ENCODE measurements around the gene PRKCH. TPM values are rescaled to one million over a fixed set of nuclear protein-coding genes. Genes with fewer than 3 reads are reported as not detected.
A peak's percentile ranks its signal among the peaks of the same experiment; 100 is the strongest.

The PRKCH gene
- total RNA-seq, 1 donor from 2014 or later, result 43.0 TPM

DNA sequence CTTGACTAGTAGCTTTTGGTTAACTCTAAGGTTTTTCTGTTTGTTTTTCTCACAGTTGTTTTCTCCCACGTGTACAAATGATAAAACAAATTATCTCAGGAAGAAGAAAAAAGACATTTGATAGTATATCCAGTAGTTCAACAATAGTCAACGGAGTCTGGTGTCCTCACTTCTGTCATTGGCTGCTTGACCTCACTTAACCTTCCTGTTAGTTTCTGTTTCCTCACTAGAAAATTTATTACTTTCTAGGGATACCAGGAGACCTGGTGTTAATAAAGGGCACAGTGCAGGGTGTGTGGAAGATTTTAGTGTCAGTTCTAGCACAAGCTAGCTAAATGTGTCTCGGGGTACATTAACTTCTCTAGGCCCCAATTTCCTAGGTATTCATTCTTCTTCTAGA, 116.0 kb downstream of the PRKCH start:
- Histone ChIP-seq H3K27me3 (no peaks in the 10 kb centered on the region), H3K9me3 (no peaks in the 10 kb centered on the region), H3K27ac (no peak overlapping the region), H3K4me1 (peaks cover 21% of the 10 kb centered on the region), H3K36me3 (no peaks in the 10 kb centered on the region), H3K4me3 (no peak overlapping the region)
- TF ChIP-seq POLR2A (IDR thresholded peaks at IDR 0.05), result no peak
- TF ChIP-seq POLR2AphosphoS5 (IDR thresholded peaks at IDR 0.05; ENCODE audit: insufficient read depth in 1 of 2, low read depth in 1 of 2), result no peak
- no peak for TF ChIP-seq CTCF (IDR thresholded peaks at IDR 0.05)
- intact Hi-C loops (cut with DNase I), result no loop called here
- DNase-seq (ENCODE audit: extremely low spot score in 2 of 2), result no peak

DNA sequence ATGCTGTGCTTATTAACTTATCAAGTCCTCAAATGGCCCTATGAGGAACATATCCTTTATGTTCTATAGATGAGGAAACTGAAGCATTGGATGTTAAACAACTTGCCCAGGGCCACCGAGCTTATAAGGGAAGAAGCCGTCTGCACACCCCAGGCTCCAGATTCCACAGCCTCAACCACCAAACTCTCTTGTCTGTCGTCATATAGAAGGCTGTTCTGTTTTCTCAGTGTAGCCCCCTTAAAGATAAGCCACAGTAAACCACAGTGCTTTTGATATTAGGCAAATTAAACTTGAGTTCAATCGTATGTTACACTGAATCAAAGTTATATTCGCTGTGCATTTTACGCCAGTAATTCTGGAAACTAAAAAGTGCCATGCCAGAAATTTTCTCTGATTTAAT, 116.7 kb downstream of the PRKCH start:
- Histone ChIP-seq H3K4me1 (peaks cover 21% of the 10 kb centered on the region), H3K27me3 (no peaks in the 10 kb centered on the region), H3K36me3 (no peaks in the 10 kb centered on the region), H3K27ac (peak overlapping the region; percentile 47), H3K4me3 (no peak overlapping the region), H3K9me3 (no peaks in the 10 kb centered on the region)
- DNase-seq (ENCODE audit: extremely low spot score in 2 of 2), result no peak
- TF ChIP-seq POLR2A (IDR thresholded peaks at IDR 0.05) (no peak), CTCF (IDR thresholded peaks at IDR 0.05) (no peak), POLR2AphosphoS5 (IDR thresholded peaks at IDR 0.05; ENCODE audit: insufficient read depth in 1 of 2, low read depth in 1 of 2) (no peak)
- intact Hi-C loops (cut with DNase I), result loop anchor here (1.0 kb wide), 1 partner anchor 19 kb away; no protein-coding TSS in a partner anchor

DNA sequence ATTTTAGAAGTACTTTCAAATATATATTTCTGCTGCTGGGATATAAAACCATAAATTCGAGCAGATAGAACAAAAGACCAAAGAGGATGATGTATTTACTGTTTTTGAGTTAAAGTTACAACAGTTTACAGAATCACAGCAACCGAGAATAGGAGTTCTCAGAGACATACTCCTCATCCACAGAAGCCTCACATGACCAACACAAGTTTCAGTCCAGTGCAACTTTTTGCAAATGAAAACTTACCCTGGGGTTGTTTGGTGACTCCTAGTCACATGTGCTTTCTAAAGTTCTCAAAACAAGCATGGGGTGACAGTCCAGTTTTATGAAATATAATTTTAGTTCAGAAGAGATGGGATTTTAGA, 117.1 kb downstream of the PRKCH start:
- H3K27ac ChIP-seq, result peak overlapping the region; percentile 47
- TF ChIP-seq POLR2AphosphoS5 (IDR thresholded peaks at IDR 0.05; ENCODE audit: insufficient read depth in 1 of 2, low read depth in 1 of 2), result no peak
- no peak for TF ChIP-seq POLR2A (IDR thresholded peaks at IDR 0.05)
- TF ChIP-seq CTCF (IDR thresholded peaks at IDR 0.05), result no peak
- no peaks in the 10 kb centered on the region for H3K9me3 ChIP-seq
- H3K27me3 ChIP-seq, result no peaks in the 10 kb centered on the region
- intact Hi-C loops (cut with DNase I), result loop anchor here (1.0 kb wide), 1 partner anchor 19 kb away; no protein-coding TSS in a partner anchor
- H3K4me3 ChIP-seq, result no peak overlapping the region
- no peak for DNase-seq (ENCODE audit: extremely low spot score in 2 of 2)
- H3K4me1 ChIP-seq, result peaks cover 21% of the 10 kb centered on the region
- no peaks in the 10 kb centered on the region for H3K36me3 ChIP-seq

- H3K27ac ChIP-seq, result peak overlapping the region; percentile 47
- TF ChIP-seq POLR2A (IDR thresholded peaks at IDR 0.05) (no peak), POLR2AphosphoS5 (IDR thresholded peaks at IDR 0.05; ENCODE audit: insufficient read depth in 1 of 2, low read depth in 1 of 2) (peak in 1 of 2 donors; percentile 78)
- no peaks in the 10 kb centered on the region for H3K27me3 ChIP-seq
- intact Hi-C loops (cut with DNase I), result loop anchor here (1.0 kb wide), 1 partner anchor 18 kb away; no protein-coding TSS in a partner anchor
- peaks cover 21% of the 10 kb centered on the region for H3K4me1 ChIP-seq
- H3K4me3 ChIP-seq, result no peak overlapping the region
- no peaks in the 10 kb centered on the region for H3K36me3 ChIP-seq
- no peak for DNase-seq (ENCODE audit: extremely low spot score in 2 of 2)
- no peaks in the 10 kb centered on the region for H3K9me3 ChIP-seq
Measured at GRCh38 chr14:61438860-61439765, 117.7 kb downstream of the PRKCH start.

DNA sequence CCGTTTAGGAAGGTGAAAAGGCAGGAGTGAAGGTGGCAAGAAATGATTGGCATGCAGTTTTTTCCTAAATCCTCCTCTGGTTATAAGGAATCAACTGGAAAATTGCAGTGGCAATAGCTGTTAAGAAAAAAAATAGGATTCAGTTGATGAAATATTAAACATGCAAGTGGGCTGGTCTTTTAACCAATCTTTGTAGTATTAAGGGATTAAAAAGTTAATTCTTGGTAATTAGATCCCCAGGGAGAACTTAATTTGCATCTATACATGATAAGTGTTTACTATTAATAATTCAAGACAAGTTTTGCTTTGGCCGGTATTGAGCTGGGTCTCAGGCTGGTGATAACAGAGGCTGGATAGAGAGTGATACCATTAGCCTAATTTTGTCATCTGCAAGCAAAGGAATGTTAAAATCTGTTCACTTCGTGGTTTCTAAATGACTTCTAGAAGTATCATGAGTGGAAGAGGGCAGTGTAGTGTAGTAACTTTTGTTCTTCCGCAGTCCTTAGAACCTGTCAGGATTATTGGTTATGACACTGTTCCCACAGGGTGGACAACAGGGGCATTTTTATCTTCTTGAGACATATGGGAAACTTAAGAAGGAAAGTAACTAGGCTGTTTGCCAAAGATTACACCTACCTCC, 118.5 kb downstream of the PRKCH start:
- Histone ChIP-seq H3K27me3 (no peaks in the 10 kb centered on the region), H3K27ac (peak overlapping the region; percentile 47), H3K9me3 (no peaks in the 10 kb centered on the region), H3K4me1 (peaks cover 21% of the 10 kb centered on the region), H3K4me3 (no peak overlapping the region), H3K36me3 (no peaks in the 10 kb centered on the region)
- DNase-seq (ENCODE audit: extremely low spot score in 2 of 2), result no peak
- intact Hi-C loops (cut with DNase I), result no loop called here
- TF ChIP-seq POLR2AphosphoS5 (IDR thresholded peaks at IDR 0.05; ENCODE audit: insufficient read depth in 1 of 2, low read depth in 1 of 2) (no peak), POLR2A (IDR thresholded peaks at IDR 0.05) (no peak), CTCF (IDR thresholded peaks at IDR 0.05) (no peak)
